ENCODE data around the gene FOXP1. TPM values are rescaled to one million over a fixed set of nuclear protein-coding genes. Genes with fewer than 3 reads are reported as not detected.
A peak's percentile ranks its signal among the peaks of the same experiment; 100 is the strongest.

The FOXP1 gene
- total RNA-seq, 4 donors from 2014 or later: 181 to 225 (median 205) TPM

DNA sequence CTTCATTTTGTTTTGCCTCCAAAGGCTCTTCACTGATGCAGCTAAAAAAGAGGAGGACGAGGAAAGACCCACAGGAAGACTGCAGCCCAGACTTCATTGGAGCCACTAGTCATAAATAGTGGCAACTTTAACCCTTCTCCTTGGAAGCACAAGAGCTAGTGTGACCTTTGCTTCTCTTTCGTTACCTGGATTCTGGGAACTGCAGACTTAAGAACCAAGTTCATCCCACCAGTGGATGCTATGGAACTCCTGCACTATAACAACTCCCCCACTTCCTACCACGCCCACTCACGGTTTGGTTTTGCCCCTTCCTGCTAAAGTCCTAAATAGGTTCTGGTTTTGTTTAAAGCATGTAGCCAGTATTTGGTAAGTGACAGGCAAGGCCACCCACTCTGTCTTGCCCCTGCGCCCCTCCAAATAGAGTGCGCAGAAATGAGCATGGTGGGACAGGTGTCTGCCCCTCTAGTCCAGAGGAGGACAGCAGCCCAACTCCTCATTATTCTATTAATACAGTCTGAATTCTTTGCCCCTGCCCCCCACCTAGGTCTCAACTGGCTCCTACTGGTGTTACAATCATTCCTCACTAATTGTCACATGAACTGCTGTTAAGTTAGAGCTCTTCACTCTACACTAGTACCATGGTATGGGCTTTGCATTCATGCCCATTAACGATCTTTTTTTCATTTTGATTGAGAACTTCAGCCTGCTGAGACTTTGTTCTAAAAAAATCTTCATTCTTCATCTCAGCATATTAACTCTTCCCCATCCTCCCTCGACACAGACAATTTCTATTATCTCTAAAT lies 504.6 kb downstream of the FOXP1 start:
- 80% methylated on average over 8 of the region's 8 CpGs for WGBS

DNA sequence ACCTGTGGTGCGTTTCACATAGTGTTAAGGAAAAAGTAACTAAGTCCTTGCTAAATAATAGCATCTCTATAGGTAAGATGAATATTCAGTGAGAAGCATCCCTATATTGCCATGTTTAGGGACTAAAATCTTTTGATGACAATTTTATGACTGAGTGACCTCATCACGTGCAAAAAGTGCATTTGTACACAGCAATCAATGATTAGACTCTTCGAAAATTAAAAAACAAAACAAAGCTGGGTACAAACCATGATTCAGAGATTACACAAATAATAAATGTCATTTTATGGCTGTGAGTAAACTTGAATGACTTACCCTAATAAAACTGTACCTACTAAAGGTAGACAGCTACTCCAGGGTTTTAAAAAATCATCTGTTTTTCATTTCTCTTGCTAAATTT lies 505.3 kb downstream of the FOXP1 start:
- H3K9me3 ChIP-seq: no peaks in the 10 kb centered on the region
- H3K27me3 ChIP-seq: no peaks in the 10 kb centered on the region
- H3K4me1 ChIP-seq: peaks cover 24 to 90% (median 80%) of the 10 kb centered on the region in 4 donors
- DNase-seq (ENCODE audit: extremely low spot score): no peak
- no peak overlapping the region for H3K4me3 ChIP-seq
- TF ChIP-seq POLR2A (IDR thresholded peaks at IDR 0.05; ENCODE audit: low read depth): no peak
- no peak for TF ChIP-seq POLR2AphosphoS5 (IDR thresholded peaks at IDR 0.05)
- TF ChIP-seq, protein P1, sequence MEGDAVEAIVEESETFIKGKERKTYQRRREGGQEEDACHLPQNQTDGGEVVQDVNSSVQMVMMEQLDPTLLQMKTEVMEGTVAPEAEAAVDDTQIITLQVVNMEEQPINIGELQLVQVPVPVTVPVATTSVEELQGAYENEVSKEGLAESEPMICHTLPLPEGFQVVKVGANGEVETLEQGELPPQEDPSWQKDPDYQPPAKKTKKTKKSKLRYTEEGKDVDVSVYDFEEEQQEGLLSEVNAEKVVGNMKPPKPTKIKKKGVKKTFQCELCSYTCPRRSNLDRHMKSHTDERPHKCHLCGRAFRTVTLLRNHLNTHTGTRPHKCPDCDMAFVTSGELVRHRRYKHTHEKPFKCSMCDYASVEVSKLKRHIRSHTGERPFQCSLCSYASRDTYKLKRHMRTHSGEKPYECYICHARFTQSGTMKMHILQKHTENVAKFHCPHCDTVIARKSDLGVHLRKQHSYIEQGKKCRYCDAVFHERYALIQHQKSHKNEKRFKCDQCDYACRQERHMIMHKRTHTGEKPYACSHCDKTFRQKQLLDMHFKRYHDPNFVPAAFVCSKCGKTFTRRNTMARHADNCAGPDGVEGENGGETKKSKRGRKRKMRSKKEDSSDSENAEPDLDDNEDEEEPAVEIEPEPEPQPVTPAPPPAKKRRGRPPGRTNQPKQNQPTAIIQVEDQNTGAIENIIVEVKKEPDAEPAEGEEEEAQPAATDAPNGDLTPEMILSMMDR (IDR thresholded peaks at IDR 0.05): no peak
- TF ChIP-seq EP300 (IDR thresholded peaks at IDR 0.05): no peak
- whole genome bisulfite sequencing: 88% methylated on average over 3 of the region's 3 CpGs
- intact Hi-C loops (cut with DNase I): no loop called here
- H3K36me3 ChIP-seq: no peaks in the 10 kb centered on the region
- peak overlapping the region; percentile 47 to 98 (median 76) for H3K27ac ChIP-seq (replicated peaks in 1 of 4)

More for the DNA sequence above, 504.6 kb downstream of the FOXP1 start:
- Histone ChIP-seq H3K4me3 (no peak overlapping the region), H3K9me3 (no peaks in the 10 kb centered on the region), H3K4me1 (peaks cover 21 to 89% (median 78%) of the 10 kb centered on the region in 4 donors), H3K27me3 (no peaks in the 10 kb centered on the region), H3K27ac (replicated peaks in 1 of 4) (peak overlapping the region; percentile 41 to 98 (median 52)), H3K36me3 (no peaks in the 10 kb centered on the region)
- intact Hi-C loops (cut with DNase I): no loop called here
- TF ChIP-seq EP300 (IDR thresholded peaks at IDR 0.05) (no peak), POLR2A (IDR thresholded peaks at IDR 0.05; ENCODE audit: low read depth) (no peak), POLR2AphosphoS5 (IDR thresholded peaks at IDR 0.05) (no peak)
- TF ChIP-seq, protein P1 (IDR thresholded peaks at IDR 0.05): no peak
- no peak for DNase-seq (ENCODE audit: extremely low spot score)

DNA sequence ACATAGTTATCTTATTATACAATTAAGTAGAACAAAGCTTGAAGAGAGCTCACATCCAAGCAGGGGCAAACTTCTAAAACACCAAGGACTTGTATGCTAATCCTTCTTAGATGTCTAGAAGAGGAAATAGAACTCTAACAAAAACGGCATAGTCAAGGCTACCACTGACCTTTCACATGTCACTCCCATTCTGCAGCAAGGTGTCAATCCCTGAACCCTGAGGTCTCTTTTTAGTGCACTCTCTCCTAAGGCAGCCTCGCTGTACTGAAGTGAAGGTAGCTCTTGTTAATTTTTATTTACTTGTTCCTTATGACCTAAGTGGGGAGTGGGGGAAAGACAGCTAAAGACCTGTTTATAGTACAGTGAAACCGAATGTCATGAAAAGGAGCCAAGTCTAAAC lies 506.5 kb downstream of the FOXP1 start:
- Histone ChIP-seq H3K4me1 (peaks cover 35 to 99% (median 92%) of the 10 kb centered on the region in 4 donors), H3K9me3 (no peaks in the 10 kb centered on the region), H3K4me3 (no peak overlapping the region), H3K27me3 (no peaks in the 10 kb centered on the region), H3K27ac (replicated peaks in 1 of 4) (peak overlapping the region; percentile 47 to 98 (median 76)), H3K36me3 (no peaks in the 10 kb centered on the region)
- intact Hi-C loops (cut with DNase I): no loop called here
- no peak for DNase-seq (ENCODE audit: extremely low spot score)
- TF ChIP-seq POLR2A (IDR thresholded peaks at IDR 0.05; ENCODE audit: low read depth): no peak
- TF ChIP-seq EP300 (IDR thresholded peaks at IDR 0.05): no peak
- TF ChIP-seq, protein P1 (IDR thresholded peaks at IDR 0.05): no peak
- TF ChIP-seq POLR2AphosphoS5 (IDR thresholded peaks at IDR 0.05): no peak
- WGBS: 50% methylated on average over 3 of the region's 3 CpGs

DNA sequence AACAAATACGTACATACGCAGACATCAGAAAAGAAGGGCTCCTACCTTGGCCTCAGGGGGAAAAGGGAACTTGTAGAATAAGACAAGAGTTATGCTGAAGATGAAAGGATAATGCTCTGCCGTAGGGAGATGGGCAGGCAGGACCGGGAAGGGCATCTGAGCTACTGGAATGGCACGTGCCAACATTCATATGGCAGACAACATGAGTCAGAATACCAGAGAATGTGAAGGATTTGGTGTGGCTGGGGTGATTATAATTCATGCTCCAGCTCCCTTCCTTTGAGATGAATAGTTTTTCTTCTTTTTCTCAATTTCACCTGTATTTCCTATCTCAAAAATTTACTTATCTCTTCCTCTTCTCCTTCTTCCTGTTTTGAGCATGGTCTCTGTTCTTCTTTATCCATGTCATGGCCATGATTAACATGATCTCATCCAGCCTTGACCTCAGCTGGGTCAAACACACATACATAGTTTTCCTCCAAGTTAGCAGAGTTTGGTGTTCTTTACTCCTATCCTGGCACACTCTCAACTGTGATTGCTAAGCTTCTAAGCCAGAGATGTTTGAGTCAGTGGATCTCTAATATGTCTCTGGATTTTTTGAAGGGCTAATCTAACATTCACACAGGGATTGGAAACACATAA lies 507.0 kb downstream of the FOXP1 start:
- H3K9me3 ChIP-seq: no peaks in the 10 kb centered on the region
- peaks cover 35 to 99% (median 92%) of the 10 kb centered on the region in 4 donors for H3K4me1 ChIP-seq
- TF ChIP-seq POLR2A (IDR thresholded peaks at IDR 0.05; ENCODE audit: low read depth): no peak
- no peak for TF ChIP-seq POLR2AphosphoS5 (IDR thresholded peaks at IDR 0.05)
- no peak for TF ChIP-seq EP300 (IDR thresholded peaks at IDR 0.05)
- TF ChIP-seq, protein P1 (IDR thresholded peaks at IDR 0.05): no peak
- peak overlapping the region; percentile 47 to 98 (median 76) for H3K27ac ChIP-seq (replicated peaks in 1 of 4)
- H3K4me3 ChIP-seq: no peak overlapping the region
- 92% methylated on average over 5 of the region's 5 CpGs for WGBS
- H3K36me3 ChIP-seq: no peaks in the 10 kb centered on the region
- intact Hi-C loops (cut with DNase I): no loop called here
- no peaks in the 10 kb centered on the region for H3K27me3 ChIP-seq
- DNase-seq (ENCODE audit: extremely low spot score): no peak

All from esophagus muscularis mucosa (tissue), 4 donors.